NCI-H510A treated with DMSO at 0.1 percent for 48 hours (cell line): ENCODE data around the gene FBXL13.
"Not testable (repeated sequence)": the region's sequence is repeated elsewhere in the genome, so short reads cannot be mapped to it uniquely, and the experiment has no call there.

Source experiments
- DNase-seq: peaks from one replicate; lab custom pipeline; 2025; lab: John Stamatoyannopoulos, UW

FBXL13 gene

GRCh38 chr7:103023578-103023977 lies 51.0 kb downstream of the FBXL13 start:
- DNase-seq, result not testable (repeated sequence)

DNA sequence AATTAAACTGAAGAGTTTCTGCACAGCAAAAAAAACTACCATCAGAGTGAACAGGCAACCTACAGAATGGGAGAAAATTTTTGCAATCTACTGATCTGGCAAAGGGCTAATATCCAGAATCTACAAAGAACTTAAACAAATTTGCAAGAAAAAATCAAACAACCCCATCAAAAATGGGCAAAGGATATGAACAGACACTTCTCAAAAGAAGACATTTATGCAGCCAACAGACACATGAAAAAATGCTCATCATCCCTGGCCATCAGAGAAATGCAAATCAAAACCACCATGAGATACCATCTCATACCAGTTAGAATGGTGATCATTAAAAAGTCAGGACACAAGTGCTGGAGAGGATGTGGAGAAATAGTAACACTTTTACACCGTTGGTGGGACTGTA lies 53.1 kb downstream of the FBXL13 start:
- DNase-seq, result not testable (repeated sequence)

GRCh38 chr7:103020876-103021275 lies 53.7 kb downstream of the FBXL13 start:
- DNase-seq, result not testable (repeated sequence)

DNA sequence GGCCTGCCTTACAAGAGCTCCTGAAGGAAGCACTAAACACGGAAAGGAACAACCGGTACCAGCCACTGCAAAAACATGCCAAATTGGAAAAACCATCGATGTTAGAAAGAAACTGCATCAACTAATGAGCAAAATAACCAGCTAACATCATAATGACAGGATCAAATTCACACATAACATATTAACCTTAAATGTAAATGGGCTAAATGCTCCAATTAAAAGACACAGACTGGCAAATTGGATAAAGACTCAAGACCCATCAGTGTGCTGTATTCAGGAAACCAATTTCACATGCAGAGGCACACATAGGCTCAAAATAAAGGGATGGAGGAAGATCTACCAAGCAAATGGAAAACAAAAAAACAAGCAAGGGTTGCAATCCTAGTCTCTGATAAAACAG lies 56.3 kb downstream of the FBXL13 start:
- not testable (repeated sequence) for DNase-seq

- DNase-seq, result no peak
These were observed 62.9 kb downstream of the FBXL13 start for GRCh38 chr7:103011650-103012049.

GRCh38 chr7:103010211-103010610 lies 64.4 kb downstream of the FBXL13 start:
- DNase-seq, result no peak

GRCh38 chr7:103009466-103010185 lies 65.0 kb downstream of the FBXL13 start:
- no peak for DNase-seq

- no peak for DNase-seq
These were observed 71.6 kb downstream of the FBXL13 start for GRCh38 chr7:103003004-103003403.

DNA sequence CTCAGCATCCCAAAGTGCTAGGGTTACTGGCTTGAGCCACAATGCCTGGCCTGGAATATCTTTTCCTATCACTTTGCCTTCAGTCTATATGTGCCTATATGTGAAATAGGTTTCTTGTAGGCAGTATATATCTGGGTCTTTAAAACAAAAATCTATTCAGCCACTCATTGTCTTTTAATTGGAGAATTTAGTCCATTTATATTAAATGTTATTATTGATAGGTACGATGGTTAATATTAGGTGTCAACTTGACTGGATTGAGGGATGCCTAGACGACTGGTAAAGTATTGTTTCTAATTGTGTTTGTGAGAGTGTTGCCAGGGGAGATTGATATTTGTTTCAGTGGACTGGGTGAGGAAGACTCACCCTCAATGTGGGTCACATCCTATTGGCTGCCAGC lies 73.4 kb downstream of the FBXL13 start:
- DNase-seq, result no peak

DNA sequence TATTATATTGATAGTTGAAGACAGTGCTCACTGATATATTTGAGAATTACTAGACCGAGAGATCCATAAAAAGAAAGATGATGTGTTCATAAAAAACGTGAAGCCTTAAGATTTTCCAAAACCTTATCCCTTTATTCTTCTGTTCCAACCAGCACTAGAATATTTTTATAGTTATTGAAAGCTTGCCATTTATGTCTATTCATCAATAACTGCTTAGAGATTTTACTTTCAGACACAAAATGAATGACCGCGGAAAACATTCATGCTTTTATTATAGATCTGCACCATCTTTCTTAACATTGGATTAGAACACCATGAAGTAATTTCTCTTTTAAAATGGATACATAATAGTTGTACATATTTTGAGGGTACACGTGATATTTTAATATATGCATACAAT lies 77.6 kb downstream of the FBXL13 start:
- DNase-seq, result no peak

DNA sequence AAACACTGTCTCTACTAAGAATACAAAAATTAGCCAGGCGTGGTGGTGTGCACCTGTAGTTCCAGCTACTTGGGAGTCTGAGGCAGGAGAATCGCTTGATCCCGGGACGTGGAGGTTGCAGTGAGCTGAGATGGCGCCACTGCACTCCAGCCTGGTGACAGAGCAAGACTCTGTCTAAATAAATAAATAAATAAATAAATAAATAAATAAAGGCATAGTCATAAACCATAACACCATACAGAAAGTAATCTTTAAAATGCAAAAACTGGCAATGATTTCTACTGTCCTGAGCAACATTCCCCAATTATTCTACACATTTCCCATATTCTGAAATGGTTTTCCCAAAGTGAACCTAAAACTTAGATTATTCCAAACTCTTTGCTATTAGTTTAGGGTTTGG lies 79.0 kb downstream of the FBXL13 start:
- not testable (repeated sequence) for DNase-seq

DNA sequence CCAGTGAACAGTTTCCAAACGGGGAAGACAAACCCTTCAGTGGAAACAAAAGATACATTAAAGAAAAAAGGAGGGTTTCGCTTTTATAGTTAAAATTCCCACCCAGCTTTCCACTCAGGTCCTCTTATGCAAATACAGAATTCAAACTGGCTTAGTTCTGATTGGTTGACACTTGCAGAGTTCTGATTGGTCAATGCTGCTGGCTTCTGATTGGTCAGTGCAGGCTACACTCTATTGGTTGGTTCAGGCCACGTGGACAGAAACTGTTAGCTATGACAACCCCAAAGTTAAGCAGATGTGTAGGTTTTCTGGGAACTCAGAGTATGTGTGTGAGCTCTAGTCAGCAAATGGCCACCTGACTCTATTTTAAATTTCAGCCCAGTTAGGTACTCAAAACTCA lies 80.0 kb downstream of the FBXL13 start:
- no peak for DNase-seq

DNA sequence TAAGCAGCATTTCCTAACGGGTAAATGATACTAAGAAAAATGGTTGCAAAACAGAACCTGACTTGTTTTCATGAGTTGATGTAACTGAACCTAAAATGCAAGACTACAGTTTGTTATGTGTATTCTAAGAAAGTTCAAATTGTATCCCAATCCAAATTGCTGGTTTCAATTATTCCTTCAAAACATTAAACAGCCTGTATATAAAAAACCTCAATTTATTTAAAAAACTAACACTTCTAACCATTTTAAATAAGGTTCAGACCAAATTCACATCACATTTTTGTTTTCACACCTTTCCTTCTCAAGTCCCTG lies 80.9 kb downstream of the FBXL13 start:
- no peak for DNase-seq

DNA sequence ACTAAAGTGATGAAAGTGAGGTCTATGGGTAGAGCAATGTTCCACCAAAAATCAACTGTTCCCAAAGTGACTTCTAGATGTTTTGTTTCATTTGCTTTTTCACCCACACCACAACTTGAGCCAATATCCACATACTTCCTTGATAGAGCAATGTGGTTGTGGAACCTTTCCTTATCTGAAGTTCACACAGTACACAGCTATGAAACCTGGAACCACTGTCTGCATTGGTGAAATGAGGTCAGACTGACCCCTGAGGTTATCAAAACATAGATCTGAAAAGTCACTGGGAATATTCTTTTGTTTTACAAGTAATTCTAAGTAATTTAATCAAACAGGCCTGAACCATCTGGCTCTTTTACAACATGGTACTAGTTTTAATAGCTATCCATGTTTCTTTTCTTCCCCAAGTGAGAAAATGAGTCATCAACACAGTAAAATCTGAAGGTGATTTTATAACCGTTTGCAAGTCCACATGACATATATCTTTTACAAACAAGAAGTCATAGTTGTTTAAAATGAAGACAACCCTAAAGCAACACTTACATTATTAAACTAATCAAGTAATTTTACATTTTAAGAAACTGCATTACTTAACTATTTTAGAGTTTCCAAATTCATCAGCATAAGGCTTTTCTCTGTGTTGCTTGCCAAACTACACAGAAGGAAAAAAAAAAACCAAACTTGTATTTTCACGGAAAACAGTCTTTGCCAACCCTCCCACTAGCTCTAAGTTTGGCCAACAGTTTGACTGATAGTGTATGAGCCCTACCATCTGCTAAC lies 81.5 kb downstream of the FBXL13 start:
- no peak for DNase-seq

DNA sequence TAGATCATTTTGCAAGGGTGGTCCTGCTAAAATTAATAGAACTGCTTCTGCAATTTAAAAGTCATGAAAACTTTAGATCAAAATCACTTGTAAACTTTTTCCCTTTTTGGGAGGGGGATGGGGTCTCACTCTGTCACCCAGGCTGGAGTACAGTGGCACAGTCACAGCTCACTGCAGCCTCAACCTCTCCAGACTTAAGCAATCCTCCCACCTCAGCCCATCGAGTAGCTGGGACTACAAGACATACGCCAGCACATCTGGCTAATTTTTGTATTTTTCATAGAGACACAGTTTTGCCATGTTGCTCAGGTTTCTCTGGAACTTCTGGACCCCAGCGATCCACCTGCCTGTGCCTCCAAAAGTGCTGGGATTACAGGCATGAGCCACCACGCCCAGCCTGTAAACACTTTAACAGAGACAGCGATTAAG lies 82.1 kb downstream of the FBXL13 start:
- no peak for DNase-seq

- DNase-seq, result peak; percentile 19
These were observed 82.9 kb downstream of the FBXL13 start for GRCh38 chr7:102991540-102992214.

GRCh38 chr7:102991077-102991539 lies 83.5 kb downstream of the FBXL13 start:
- no peak for DNase-seq

- DNase-seq, result no peak
These were observed 84.0 kb downstream of the FBXL13 start for GRCh38 chr7:102990642-102991041.

DNA sequence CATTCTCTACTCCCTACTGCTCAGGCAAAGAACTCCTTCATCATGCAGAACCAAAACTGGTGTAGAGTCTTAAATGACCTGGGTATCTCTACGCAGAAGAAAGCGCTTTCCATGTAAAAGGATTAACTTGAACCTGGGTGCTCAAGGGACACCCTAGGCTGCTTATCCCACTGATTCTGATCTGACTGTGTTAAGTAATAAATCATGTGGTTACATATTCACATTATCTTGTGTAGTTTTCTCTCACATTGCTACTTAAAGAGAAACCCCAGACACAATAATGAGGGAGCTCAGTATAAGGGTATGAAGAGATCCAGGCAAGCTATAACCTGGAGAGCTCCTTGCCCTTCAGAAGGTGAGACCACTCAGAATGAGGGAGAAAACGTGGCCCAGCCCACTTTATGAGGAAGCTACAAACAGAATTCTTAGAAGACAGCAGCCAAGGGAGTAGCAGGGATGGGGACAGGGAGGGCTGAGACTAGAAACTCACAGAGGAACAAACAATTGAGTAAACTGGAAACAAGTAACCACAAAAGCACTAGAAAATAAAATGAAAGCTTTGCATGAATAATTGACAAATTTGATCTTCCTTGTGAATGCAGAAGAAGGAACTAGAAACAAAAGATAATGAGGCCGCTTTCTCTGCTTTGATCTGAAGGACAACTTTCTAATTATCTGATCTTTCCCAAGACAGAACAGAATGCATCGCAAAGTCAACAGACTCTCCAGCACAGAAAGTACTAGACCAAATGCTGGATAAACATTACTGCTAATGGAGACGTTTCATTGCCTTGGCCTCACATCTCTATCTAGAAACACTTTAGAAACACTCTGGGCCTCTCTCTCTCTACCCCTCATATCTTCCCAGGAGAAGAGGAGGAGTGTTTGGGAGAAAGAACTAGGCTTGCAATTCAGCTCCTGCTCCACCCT lies 85.7 kb downstream of the FBXL13 start:
- no peak for DNase-seq

- no peak for DNase-seq
These were observed 86.5 kb downstream of the FBXL13 start for GRCh38 chr7:102988088-102988487.

- DNase-seq, result no peak
These were observed 89.3 kb downstream of the FBXL13 start for GRCh38 chr7:102985176-102985783.
